DMS 273 (cell line): Measurements from ENCODE around the gene VASH2.
"Not testable (repeated sequence)": the region's sequence is repeated elsewhere in the genome, so short reads cannot be mapped to it uniquely, and the experiment has no call there.

Experiments used
- DNase-seq: peaks from one replicate; lab custom pipeline; 2025; ENCODE audit not compliant: unreplicated experiment; lab: John Stamatoyannopoulos, UW

Gene VASH2

GRCh38 chr1:213020016-213020415, 69.7 kb downstream of the VASH2 start:
- no peak for DNase-seq

- DNase-seq, result not testable (repeated sequence)
These were observed 76.7 kb downstream of the VASH2 start for GRCh38 chr1:213027024-213027423.

- DNase-seq, result no peak
These were observed 82.3 kb downstream of the VASH2 start for GRCh38 chr1:213032651-213033050.

DNA sequence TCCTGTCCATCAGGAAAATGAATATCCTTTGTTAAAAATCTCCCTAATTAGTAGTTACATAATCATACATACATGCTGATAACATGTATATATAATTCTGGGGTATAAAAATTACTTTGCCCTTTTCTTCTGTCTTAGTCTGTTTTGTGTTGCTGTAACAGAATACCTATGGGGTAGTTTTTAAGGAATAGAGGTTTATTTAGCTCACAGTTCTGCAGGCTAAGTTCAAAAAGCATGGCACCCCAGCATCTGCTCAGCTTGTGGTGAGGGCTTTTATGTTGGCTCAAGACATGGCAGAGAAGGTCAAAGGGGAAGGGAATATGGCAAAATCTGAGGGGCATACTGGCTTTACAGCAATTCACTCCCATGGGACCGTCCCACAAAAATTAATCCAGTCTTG, 84.4 kb downstream of the VASH2 start:
- DNase-seq, result no peak

DNA sequence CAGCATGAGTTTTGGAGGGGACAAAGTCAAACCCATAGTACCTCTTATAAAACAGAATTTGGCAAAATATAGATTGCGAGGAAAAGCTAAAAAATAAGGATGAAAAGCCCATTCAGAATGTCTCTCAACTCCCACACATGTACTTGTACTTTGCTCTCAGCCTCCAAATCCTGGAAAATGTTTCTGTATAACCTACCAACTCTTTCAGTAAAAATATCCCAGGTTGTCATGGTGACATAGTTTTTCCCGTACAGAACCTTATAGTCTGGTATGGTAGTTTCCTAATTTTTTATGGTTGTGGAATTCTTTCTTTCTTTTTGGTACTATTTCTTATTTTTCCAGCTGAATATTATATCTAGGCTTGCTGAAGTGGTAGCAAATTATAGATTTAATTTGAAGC, 85.2 kb downstream of the VASH2 start:
- no peak for DNase-seq
